Pancreas (tissue), 10 donors: ENCODE results near the gene TNFSF10. TPM values are rescaled to one million over a fixed set of nuclear protein-coding genes. Genes with fewer than 3 reads are reported as not detected.

Experiments used
- ATAC-seq, 4 donors: fragments of 200-7000 bp; cut with Tn5 transposase; one replicate each; pipeline versions ENCODE4 v1.8.0 to v1.9.1; 2020; ENCODE audit warnings: mild to moderate bottlenecking in 4 of 4, moderate library complexity in 4 of 4
- DNase-seq, 6 donors: peaks; one replicate each; pipeline ENCODE4 v3.0.0-alpha.2; 2020
- FAIRE-seq: peaks from 2 replicates; lab custom pipeline; 2012; peaks lifted over from hg19 to GRCh38; lab: Jason Lieb, UNC
- H3K27ac ChIP-seq, 4 donors: fragments of 200-600 bp; sonication (generic); 1 replicate in 3 of 4; 2 replicates in 1 of 4; pipeline versions ENCODE4 v1.5.0 to v1.8.0; 2020
- H3K27me3 ChIP-seq, 4 donors: fragments of 200-600 bp; one replicate each; pipeline ENCODE4 v1.8.0; 2021
- H3K36me3 ChIP-seq, 3 donors: fragments of 200-600 bp; sonication (generic) in 1 of 3; one replicate each; pipeline versions ENCODE4 v1.5.0 to v1.8.0; 2020 to 2021
- H3K4me1 ChIP-seq, 3 donors: fragments of 200-600 bp; one replicate each; pipeline ENCODE4 v1.8.0; 2021
- H3K4me3 ChIP-seq, 4 donors: fragments of 200-600 bp; sonication (generic) in 2 of 4; one replicate each; pipeline versions ENCODE4 v1.5.0 to v1.8.0; 2020 to 2021
- H3K9me3 ChIP-seq, 4 donors: fragments of 200-600 bp; one replicate each; pipeline ENCODE4 v1.8.0; 2021
- WGBS, 2 donors: extraction: QIAGEN DNeasy Blood & Tissue Kit; methylation state at CpG; one replicate each; pipeline ENCODE4 v1.1.7; 2013; 5-methylcytosine and 5-hydroxymethylcytosine counted together
- intact Hi-C, 3 donors: fragments of 100-400 bp; cut with DNase I; formaldehyde crosslinking; loops; one replicate each; pipeline versions ENCODE4 v1.11.1 to v1.14.2; 2022
- polyA plus RNA-seq, 2 donors: library from polyadenylated mRNA; stranded (reverse); fragments of 200-250 nt; gene quantifications; one replicate each; pipeline ENCODE4 v1.2.3, GENCODE V29; 2013
- total RNA-seq, 6 donors: library from RNA; stranded (reverse); fragmentation: NEBNext Ultra II Directional in 4 of 6; extraction: Animal tissue kit (Norgen Biotek cat#: 25700) in 4 of 6; gene quantifications; one replicate each; pipeline versions ENCODE4 v1.2.1 to v1.2.4, GENCODE V29; 2021 to 2023
- TF ChIP-seq, protein P1 (sequence below), 4 donors: fragments of 200-600 bp; sonication (generic) in 3 of 4; IDR thresholded peaks; one replicate each; pipeline versions ENCODE4 v1.5.0 to v1.8.0; 2021; ENCODE audit warnings: antibody characterized with exemption in 4 of 4
- donor health status: healthy with polysubstance abuse.
- donor health status: DM: no; HTN: no; CAD: no; lungs with moderate emphysema.
- donor health status: DM: no; HTN: no; CAD: no.
- donor health status: control.
- donor health status: control.
- donor health status: Bipolar disorder and iron deficiency.
- donor health status: DM: yes; HTN: yes; CAD: no.
- donor health status: DM: no; HTN: no; CAD: no.
- donor health status: DM: no; HTN: no; CAD: no.
- donor health status: DM: yes; HTN: yes; CAD: no.

Gene TNFSF10
- total and polyA plus RNA-seq, 8 donors = 2.6 to 46.4 (median 15.5) TPM

GRCh38 chr3:172543884-172544283 lies 20.7 kb upstream of the TNFSF10 start:
- TF ChIP-seq, protein P1, sequence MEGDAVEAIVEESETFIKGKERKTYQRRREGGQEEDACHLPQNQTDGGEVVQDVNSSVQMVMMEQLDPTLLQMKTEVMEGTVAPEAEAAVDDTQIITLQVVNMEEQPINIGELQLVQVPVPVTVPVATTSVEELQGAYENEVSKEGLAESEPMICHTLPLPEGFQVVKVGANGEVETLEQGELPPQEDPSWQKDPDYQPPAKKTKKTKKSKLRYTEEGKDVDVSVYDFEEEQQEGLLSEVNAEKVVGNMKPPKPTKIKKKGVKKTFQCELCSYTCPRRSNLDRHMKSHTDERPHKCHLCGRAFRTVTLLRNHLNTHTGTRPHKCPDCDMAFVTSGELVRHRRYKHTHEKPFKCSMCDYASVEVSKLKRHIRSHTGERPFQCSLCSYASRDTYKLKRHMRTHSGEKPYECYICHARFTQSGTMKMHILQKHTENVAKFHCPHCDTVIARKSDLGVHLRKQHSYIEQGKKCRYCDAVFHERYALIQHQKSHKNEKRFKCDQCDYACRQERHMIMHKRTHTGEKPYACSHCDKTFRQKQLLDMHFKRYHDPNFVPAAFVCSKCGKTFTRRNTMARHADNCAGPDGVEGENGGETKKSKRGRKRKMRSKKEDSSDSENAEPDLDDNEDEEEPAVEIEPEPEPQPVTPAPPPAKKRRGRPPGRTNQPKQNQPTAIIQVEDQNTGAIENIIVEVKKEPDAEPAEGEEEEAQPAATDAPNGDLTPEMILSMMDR (IDR thresholded peaks at IDR 0.05) = no peak
- Histone ChIP-seq H3K27me3 (no peaks in the 10 kb centered on the region), H3K27ac (no peak overlapping the region), H3K4me3 (no peak overlapping the region), H3K36me3 (no peaks in the 10 kb centered on the region), H3K4me1 (peaks cover 0 to 3% (median 0%) of the 10 kb centered on the region in 3 donors), H3K9me3 (no peaks in the 10 kb centered on the region)
- DNase-seq (no peak), ATAC-seq (no peak), FAIRE-seq (no peak)
- WGBS, 2 donors = 72 to 90% methylated on average over 2 of the region's 2 CpGs
- intact Hi-C loops = no loop called here

DNA sequence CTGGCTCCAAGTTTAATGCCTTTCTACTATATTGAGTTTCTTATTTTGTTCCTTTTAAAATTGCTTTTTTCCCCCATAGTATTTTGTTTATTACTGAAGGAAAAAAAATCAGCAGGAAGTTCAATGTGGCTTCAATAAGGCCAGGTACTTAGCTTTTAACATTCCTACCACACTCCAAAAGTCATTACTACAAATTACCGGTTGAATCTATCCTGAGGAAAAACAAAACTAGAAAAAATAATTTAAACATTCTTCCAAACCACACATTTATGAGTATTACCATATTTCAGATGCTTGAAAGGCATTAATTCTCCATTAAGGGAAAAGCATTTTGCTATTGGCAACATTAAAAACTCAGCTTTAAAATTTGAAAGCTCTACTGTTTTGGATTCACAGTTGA lies 20.2 kb upstream of the TNFSF10 start:
- H3K36me3 ChIP-seq = no peaks in the 10 kb centered on the region
- H3K4me3 ChIP-seq = no peak overlapping the region
- H3K27me3 ChIP-seq = no peaks in the 10 kb centered on the region
- 70 to 75% methylated on average over 1 of the region's 1 CpG for WGBS, 2 donors
- DNase-seq (no peak), FAIRE-seq (no peak), ATAC-seq (no peak)
- H3K4me1 ChIP-seq = no peaks in the 10 kb centered on the region
- no peak overlapping the region for H3K27ac ChIP-seq
- TF ChIP-seq, protein P1 (IDR thresholded peaks at IDR 0.05) = no peak
- H3K9me3 ChIP-seq = no peaks in the 10 kb centered on the region
- intact Hi-C loops = no loop called here

- intact Hi-C loops = no loop called here
- DNase-seq = no peak
- no peak overlapping the region for H3K27ac ChIP-seq
- WGBS, 2 donors = 68 to 78% methylated on average over 3 of the region's 3 CpGs
- FAIRE-seq = no peak
- no peaks in the 10 kb centered on the region for H3K4me1 ChIP-seq
- TF ChIP-seq, protein P1 (IDR thresholded peaks at IDR 0.05) = no peak
- H3K36me3 ChIP-seq = no peaks in the 10 kb centered on the region
- no peak for ATAC-seq
- H3K4me3 ChIP-seq = no peak overlapping the region
- H3K27me3 ChIP-seq = no peaks in the 10 kb centered on the region
- no peaks in the 10 kb centered on the region for H3K9me3 ChIP-seq
These were observed 19.8 kb upstream of the TNFSF10 start for GRCh38 chr3:172542999-172543398.

DNA sequence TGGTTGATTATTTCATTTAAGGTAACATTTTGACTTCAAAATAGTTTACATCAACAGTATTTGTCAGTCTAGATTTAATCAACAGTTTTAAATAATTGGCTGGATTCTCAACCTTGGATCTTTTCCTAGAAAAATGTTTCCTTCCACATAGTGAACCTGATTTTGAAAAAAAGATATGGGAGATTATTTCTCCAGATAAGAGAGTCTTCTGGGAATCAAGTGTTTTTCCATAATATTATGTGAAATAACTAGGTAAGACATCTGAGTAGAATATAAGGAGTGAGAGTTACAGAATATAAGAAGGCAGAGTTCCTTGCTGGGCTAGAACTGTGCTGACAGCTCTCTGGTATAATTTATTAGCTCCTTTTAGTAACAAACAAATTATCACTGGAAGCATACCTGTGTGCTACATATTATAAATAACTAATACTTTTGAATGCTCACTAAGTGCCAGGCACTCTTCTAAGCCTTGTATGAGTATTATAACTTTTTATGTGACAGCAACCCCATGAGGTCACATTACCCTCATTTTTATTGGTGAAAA lies 18.8 kb upstream of the TNFSF10 start:
- TF ChIP-seq, protein P1 (IDR thresholded peaks at IDR 0.05) = no peak
- H3K36me3 ChIP-seq = no peaks in the 10 kb centered on the region
- H3K4me1 ChIP-seq = no peaks in the 10 kb centered on the region
- no peaks in the 10 kb centered on the region for H3K27me3 ChIP-seq
- H3K4me3 ChIP-seq = no peak overlapping the region
- peak overlapping the region in 1 of 4 donors; percentile 54 for H3K27ac ChIP-seq
- DNase-seq (no peak), ATAC-seq (no peak), FAIRE-seq (no peak)
- H3K9me3 ChIP-seq = no peaks in the 10 kb centered on the region
- intact Hi-C loops = no loop called here

GRCh38 chr3:172540049-172540448 lies 16.8 kb upstream of the TNFSF10 start:
- DNase-seq = no peak
- intact Hi-C loops = no loop called here
- no peak overlapping the region for H3K4me3 ChIP-seq
- peaks cover 0 to 3% (median 0%) of the 10 kb centered on the region in 3 donors for H3K4me1 ChIP-seq
- WGBS, 2 donors = 92 to 97% methylated on average over 1 of the region's 1 CpG
- TF ChIP-seq, protein P1 (IDR thresholded peaks at IDR 0.05) = no peak
- no peak overlapping the region for H3K27ac ChIP-seq
- no peaks in the 10 kb centered on the region for H3K36me3 ChIP-seq
- no peak for ATAC-seq
- no peaks in the 10 kb centered on the region for H3K9me3 ChIP-seq
- H3K27me3 ChIP-seq = no peaks in the 10 kb centered on the region
- no peak for FAIRE-seq
